Tibial nerve (tissue), 4 donors: Measurements from ENCODE around the gene DCTN1.

Source experiments
- EP300 ChIP-seq, 2 donors: sonication (generic); formaldehyde crosslinking; IDR thresholded peaks; one replicate each; pipeline ENCODE4 v1.6.1; 2017; ENCODE audit warnings: antibody characterized with exemption in 2 of 2, mild to moderate bottlenecking in 1 of 2
- TF ChIP-seq, protein P1 (sequence below), 5 experiments: fragments of 200-600 bp in 3 of 5; fragments of 450-650 bp in 2 of 5; sonication (generic) in 3 of 5; IDR thresholded peaks; one replicate each; pipeline ENCODE4 v1.5.1; 2016 to 2019; ENCODE audit warnings: antibody characterized with exemption in 5 of 5, mild to moderate bottlenecking in 3 of 5, moderate library complexity in 2 of 5

DNA sequence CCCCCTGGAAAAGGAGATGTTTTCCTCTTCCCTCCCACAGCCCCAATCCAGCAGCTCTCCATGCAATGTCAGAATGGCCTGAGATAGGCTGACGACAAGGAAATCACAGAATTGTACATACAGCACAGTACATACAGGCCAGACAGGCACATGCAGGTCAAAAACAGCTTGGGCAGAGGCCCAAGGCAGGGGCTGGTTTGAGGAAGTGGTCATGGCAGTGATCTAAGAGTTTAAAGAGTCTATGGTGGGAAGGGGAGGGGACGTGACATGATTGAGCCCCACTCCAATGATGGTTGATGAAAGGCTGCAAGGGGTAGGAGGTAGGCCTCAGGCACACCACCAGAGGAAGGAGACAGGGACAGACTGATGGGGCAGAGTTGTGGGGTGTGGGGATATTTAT is 4.3 kb downstream of the DCTN1 start:
- TF ChIP-seq, protein P1, sequence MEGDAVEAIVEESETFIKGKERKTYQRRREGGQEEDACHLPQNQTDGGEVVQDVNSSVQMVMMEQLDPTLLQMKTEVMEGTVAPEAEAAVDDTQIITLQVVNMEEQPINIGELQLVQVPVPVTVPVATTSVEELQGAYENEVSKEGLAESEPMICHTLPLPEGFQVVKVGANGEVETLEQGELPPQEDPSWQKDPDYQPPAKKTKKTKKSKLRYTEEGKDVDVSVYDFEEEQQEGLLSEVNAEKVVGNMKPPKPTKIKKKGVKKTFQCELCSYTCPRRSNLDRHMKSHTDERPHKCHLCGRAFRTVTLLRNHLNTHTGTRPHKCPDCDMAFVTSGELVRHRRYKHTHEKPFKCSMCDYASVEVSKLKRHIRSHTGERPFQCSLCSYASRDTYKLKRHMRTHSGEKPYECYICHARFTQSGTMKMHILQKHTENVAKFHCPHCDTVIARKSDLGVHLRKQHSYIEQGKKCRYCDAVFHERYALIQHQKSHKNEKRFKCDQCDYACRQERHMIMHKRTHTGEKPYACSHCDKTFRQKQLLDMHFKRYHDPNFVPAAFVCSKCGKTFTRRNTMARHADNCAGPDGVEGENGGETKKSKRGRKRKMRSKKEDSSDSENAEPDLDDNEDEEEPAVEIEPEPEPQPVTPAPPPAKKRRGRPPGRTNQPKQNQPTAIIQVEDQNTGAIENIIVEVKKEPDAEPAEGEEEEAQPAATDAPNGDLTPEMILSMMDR (IDR thresholded peaks at IDR 0.05): no peak
- no peak for TF ChIP-seq EP300 (IDR thresholded peaks at IDR 0.05)
